A549 (cell line): Measurements from ENCODE around the gene ADRB1. TPM values are rescaled to one million over a fixed set of nuclear protein-coding genes. Genes with fewer than 3 reads are reported as not detected.

ENCODE experiments used
- ATAC-seq, 2 experiments: fragments of 200-7000 bp in 1 of 2; fragments of >200 bp in 1 of 2; cut with Nextera tagmentation in 1 of 2; cut with Tn5 transposase in 1 of 2; 3 replicates each; pipeline versions ENCODE4 v1.8.0 to v1.9.1; 2018 to 2020; ENCODE audit warnings: mild to moderate bottlenecking in 1 of 2, moderate library complexity in 1 of 2
- CTCF ChIA-PET: fragments of 300-600 bp; sonication (Branson Sonifier 250); formaldehyde crosslinking; extraction: SDS; loops from one replicate; lab custom pipeline; 2021; ENCODE audit warnings: antibody characterized with exemption, inconsistent platforms; lab: Yijun Ruan, JAX
- POLR2A ChIA-PET: fragments of 350-600 bp; formaldehyde crosslinking; extraction: SDS; loops from one replicate; lab custom pipeline; 2021; ENCODE audit warnings: antibody characterized with exemption, inconsistent platforms; lab: Yijun Ruan, JAX
- DNase-seq, 2 experiments: peaks; one replicate each; pipeline versions ENCODE4 v3.0.0 to v3.0.0-alpha.2; 2011 to 2016; ENCODE audit warnings: low read depth in 1 of 2, low spot score in 1 of 2
- FAIRE-seq: peaks from 2 replicates; lab custom pipeline; 2011; peaks lifted over from hg19 to GRCh38; lab: Jason Lieb, UNC
- H3K27ac ChIP-seq, 2 experiments: fragments of >200 bp; sonication (Bioruptor Twin); formaldehyde crosslinking; 3 replicates each; pipeline ENCODE4 v1.5.1; 2016 to 2017
- H3K4me1 ChIP-seq: fragments of >200 bp; sonication (Bioruptor Twin); formaldehyde crosslinking; 3 replicates; pipeline ENCODE4 v1.6.1; 2016
- H3K4me2 ChIP-seq: fragments of >200 bp; sonication (Bioruptor Twin); formaldehyde crosslinking; 3 replicates; pipeline ENCODE4 v1.6.1; 2016
- H3K4me3 ChIP-seq: fragments of >200 bp; sonication (Bioruptor Twin); formaldehyde crosslinking; 3 replicates; pipeline ENCODE4 v1.5.1; 2016
- H3K9me3 ChIP-seq: fragments of >200 bp; sonication (Bioruptor Twin); formaldehyde crosslinking; 3 replicates; pipeline ENCODE4 v1.6.1; 2016
- FOSL2 ChIP-seq, 2 experiments: fragments of 450-650 bp in 1 of 2; fragments of >200 bp in 1 of 2; sonication (Bioruptor Twin) in 1 of 2; formaldehyde crosslinking; IDR thresholded peaks; 2 replicates each; pipeline versions ENCODE4 v1.5.0 to v1.6.1; 2016 to 2020; ENCODE audit warnings: mild to moderate bottlenecking in 1 of 2, moderate library complexity in 1 of 2
- FOXS1 ChIP-seq: fragments of 250-450 bp; sonication (Bioruptor Pico); IDR thresholded peaks from 2 replicates; pipeline ENCODE4 v1.5.0; 2020; ENCODE audit warnings: mild to moderate bottlenecking, moderate library complexity
- GATA3 ChIP-seq: IDR thresholded peaks from 2 replicates; pipeline ENCODE4 v1.6.1; 2012; ENCODE audit warnings: borderline replicate concordance
- HDAC2 ChIP-seq: fragments of 200-600 bp; sonication (generic); IDR thresholded peaks from 2 replicates; pipeline ENCODE4 v1.6.1; 2016
- HOXB13 ChIP-seq: fragments of 250-450 bp; sonication (Bioruptor Pico); IDR thresholded peaks from 2 replicates; pipeline ENCODE4 v1.5.0; 2020; ENCODE audit warnings: low read depth, mild to moderate bottlenecking, moderate library complexity
- KDM1A ChIP-seq: fragments of 200-600 bp; sonication (generic); IDR thresholded peaks from 2 replicates; pipeline ENCODE4 v1.6.1; 2016; ENCODE audit warnings: low read depth, mild to moderate bottlenecking
- MAFK ChIP-seq: fragments of 450-650 bp; IDR thresholded peaks from 2 replicates; pipeline ENCODE4 v1.6.1; 2014; ENCODE audit not compliant: partially characterized antibody
- MAZ ChIP-seq: fragments of 150-350 bp; IDR thresholded peaks from 2 replicates; pipeline ENCODE4 v1.6.1; 2014; ENCODE audit warnings: antibody characterized with exemption, low read depth, low read length, borderline replicate concordance
- NFE2L2 ChIP-seq: fragments of 150-350 bp; conservative IDR thresholded peaks from 2 replicates; pipeline ENCODE4 v1.6.1; 2014; ENCODE audit warnings: low read length
- RCOR1 ChIP-seq: fragments of 150-350 bp; IDR thresholded peaks from 2 replicates; pipeline ENCODE4 v1.6.1; 2014; ENCODE audit warnings: antibody characterized with exemption, low read length, low read depth
- RFX5 ChIP-seq: fragments of 450-650 bp; IDR thresholded peaks from 2 replicates; pipeline ENCODE4 v1.7.1; 2014; ENCODE audit warnings: antibody characterized with exemption, mild to moderate bottlenecking, moderate library complexity
- SMC3 ChIP-seq: fragments of >200 bp; sonication (Bioruptor Twin); formaldehyde crosslinking; IDR thresholded peaks from 3 replicates; pipeline ENCODE4 v1.6.1; 2018; ENCODE audit warnings: inconsistent platforms
- SREBF2 ChIP-seq: fragments of 450-650 bp; IDR thresholded peaks from 2 replicates; pipeline ENCODE4 v1.6.1; 2014; ENCODE audit warnings: mild to moderate bottlenecking, moderate library complexity
- TFCP2L1 ChIP-seq: fragments of 250-450 bp; sonication (Bioruptor Pico); IDR thresholded peaks from 2 replicates; pipeline ENCODE4 v1.5.0; 2021; ENCODE audit warnings: mild to moderate bottlenecking
- TP53 ChIP-seq: fragments of 250-450 bp; sonication (Bioruptor Pico); IDR thresholded peaks from 2 replicates; pipeline ENCODE4 v1.5.0; 2021; ENCODE audit warnings: mild to moderate bottlenecking, moderate library complexity
- USF2 ChIP-seq: fragments of 450-650 bp; IDR thresholded peaks from 2 replicates; pipeline ENCODE4 v1.6.1; 2014; ENCODE audit warnings: antibody characterized with exemption
- ZC3H11A ChIP-seq: fragments of 450-650 bp; IDR thresholded peaks from 2 replicates; pipeline ENCODE4 v1.6.1; 2014; ENCODE audit warnings: antibody characterized with exemption, mild to moderate bottlenecking
- WGBS: methylation state at CpG from one replicate; pipeline ENCODE4 v1.1.6; 2017; ENCODE audit errors: missing lambda C conversion rate; 5-methylcytosine and 5-hydroxymethylcytosine counted together
- polyA plus RNA-seq, 4 experiments: library from polyadenylated mRNA; depleted of rRNA in 3 of 4; stranded (reverse); fragments of >200 nt; fragmentation: RNase III in 1 of 4; extraction: RNeasy Plus Mini Kit Qiagen cat#74134 plus additional on column Dnase treatment in 1 of 4; gene quantifications; 2 replicates in 3 of 4; 3 replicates in 1 of 4; pipeline ENCODE4 v1.2.3, GENCODE V29; 2011 to 2017
- TF ChIP-seq, protein P1 (sequence below): fragments of 200-600 bp; sonication (generic); IDR thresholded peaks from 2 replicates; pipeline ENCODE4 v1.6.1; 2016; ENCODE audit warnings: antibody characterized with exemption, mild to moderate bottlenecking, moderate library complexity
- TF ChIP-seq, protein P2 (sequence below): fragments of >200 bp; sonication (Bioruptor Twin); formaldehyde crosslinking; IDR thresholded peaks from 2 replicates; pipeline ENCODE4 v1.6.1; 2016
- TF ChIP-seq, protein P3 (sequence below): fragments of >200 bp; sonication (Bioruptor Twin); formaldehyde crosslinking; IDR thresholded peaks from 3 replicates; pipeline ENCODE4 v1.5.1; 2016
- TF ChIP-seq, protein P4 (sequence below): fragments of 250-450 bp; sonication (Bioruptor Pico); IDR thresholded peaks from 2 replicates; pipeline ENCODE4 v1.5.0; 2021; ENCODE audit warnings: mild to moderate bottlenecking, moderate library complexity, borderline replicate concordance

The ADRB1 gene
- polyA plus RNA-seq, 2 of the 4 experiments (the other 2 are of a cell fraction): 0.58 to 0.75 TPM

GRCh38 chr10:114084215-114084614 lies 40.5 kb downstream of the ADRB1 start (continued):
- TF ChIP-seq, protein P1, sequence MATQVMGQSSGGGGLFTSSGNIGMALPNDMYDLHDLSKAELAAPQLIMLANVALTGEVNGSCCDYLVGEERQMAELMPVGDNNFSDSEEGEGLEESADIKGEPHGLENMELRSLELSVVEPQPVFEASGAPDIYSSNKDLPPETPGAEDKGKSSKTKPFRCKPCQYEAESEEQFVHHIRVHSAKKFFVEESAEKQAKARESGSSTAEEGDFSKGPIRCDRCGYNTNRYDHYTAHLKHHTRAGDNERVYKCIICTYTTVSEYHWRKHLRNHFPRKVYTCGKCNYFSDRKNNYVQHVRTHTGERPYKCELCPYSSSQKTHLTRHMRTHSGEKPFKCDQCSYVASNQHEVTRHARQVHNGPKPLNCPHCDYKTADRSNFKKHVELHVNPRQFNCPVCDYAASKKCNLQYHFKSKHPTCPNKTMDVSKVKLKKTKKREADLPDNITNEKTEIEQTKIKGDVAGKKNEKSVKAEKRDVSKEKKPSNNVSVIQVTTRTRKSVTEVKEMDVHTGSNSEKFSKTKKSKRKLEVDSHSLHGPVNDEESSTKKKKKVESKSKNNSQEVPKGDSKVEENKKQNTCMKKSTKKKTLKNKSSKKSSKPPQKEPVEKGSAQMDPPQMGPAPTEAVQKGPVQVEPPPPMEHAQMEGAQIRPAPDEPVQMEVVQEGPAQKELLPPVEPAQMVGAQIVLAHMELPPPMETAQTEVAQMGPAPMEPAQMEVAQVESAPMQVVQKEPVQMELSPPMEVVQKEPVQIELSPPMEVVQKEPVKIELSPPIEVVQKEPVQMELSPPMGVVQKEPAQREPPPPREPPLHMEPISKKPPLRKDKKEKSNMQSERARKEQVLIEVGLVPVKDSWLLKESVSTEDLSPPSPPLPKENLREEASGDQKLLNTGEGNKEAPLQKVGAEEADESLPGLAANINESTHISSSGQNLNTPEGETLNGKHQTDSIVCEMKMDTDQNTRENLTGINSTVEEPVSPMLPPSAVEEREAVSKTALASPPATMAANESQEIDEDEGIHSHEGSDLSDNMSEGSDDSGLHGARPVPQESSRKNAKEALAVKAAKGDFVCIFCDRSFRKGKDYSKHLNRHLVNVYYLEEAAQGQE: no peak
- TF ChIP-seq MAFK (no peak), RCOR1 (no peak), TP53 (CRISPR knock-in tag) (no peak), FOSL2 (IDR thresholded peaks at IDR 0.05) (no peak), FOSL2 (CRISPR knock-in tag; IDR thresholded peaks at IDR 0.05) (no peak), USF2 (no peak)
- TF ChIP-seq, protein P2, sequence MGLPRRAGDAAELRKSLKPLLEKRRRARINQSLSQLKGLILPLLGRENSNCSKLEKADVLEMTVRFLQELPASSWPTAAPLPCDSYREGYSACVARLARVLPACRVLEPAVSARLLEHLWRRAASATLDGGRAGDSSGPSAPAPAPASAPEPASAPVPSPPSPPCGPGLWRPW: no peak
- TF ChIP-seq, protein P3, sequence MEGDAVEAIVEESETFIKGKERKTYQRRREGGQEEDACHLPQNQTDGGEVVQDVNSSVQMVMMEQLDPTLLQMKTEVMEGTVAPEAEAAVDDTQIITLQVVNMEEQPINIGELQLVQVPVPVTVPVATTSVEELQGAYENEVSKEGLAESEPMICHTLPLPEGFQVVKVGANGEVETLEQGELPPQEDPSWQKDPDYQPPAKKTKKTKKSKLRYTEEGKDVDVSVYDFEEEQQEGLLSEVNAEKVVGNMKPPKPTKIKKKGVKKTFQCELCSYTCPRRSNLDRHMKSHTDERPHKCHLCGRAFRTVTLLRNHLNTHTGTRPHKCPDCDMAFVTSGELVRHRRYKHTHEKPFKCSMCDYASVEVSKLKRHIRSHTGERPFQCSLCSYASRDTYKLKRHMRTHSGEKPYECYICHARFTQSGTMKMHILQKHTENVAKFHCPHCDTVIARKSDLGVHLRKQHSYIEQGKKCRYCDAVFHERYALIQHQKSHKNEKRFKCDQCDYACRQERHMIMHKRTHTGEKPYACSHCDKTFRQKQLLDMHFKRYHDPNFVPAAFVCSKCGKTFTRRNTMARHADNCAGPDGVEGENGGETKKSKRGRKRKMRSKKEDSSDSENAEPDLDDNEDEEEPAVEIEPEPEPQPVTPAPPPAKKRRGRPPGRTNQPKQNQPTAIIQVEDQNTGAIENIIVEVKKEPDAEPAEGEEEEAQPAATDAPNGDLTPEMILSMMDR: no peak

- CTCF ChIA-PET: interaction anchor here (0.9 to 1.2 kb wide), 3 partner anchors 16 to 288 kb away, joined by 3 read pairs; no protein-coding TSS in a partner anchor
- H3K4me3 ChIP-seq: no peak overlapping the region
- POLR2A ChIA-PET: interaction anchor here (0.6 kb wide), 1 partner anchor 44 kb away, joined by 3 read pairs; the partner anchor contains the start of gene ADRB1
- ATAC-seq (peak; percentile 41 to 74; a peak in 3 of 6 replicates), FAIRE-seq (no peak), DNase-seq (no peak)
- H3K27ac ChIP-seq: no peak overlapping the region
- H3K4me2 ChIP-seq: no peak overlapping the region
- WGBS: 75% methylated on average over 5 of the region's 5 CpGs
- TF ChIP-seq HOXB13 (CRISPR knock-in tag) (no peak), KDM1A (no peak), SREBF2 (no peak), NFE2L2 (no peak), SMC3 (no peak), FOXS1 (CRISPR knock-in tag) (no peak), GATA3 (no peak), MAZ (no peak), TFCP2L1 (CRISPR knock-in tag) (no peak), HDAC2 (no peak), ZC3H11A (no peak), RFX5 (no peak)
- TF ChIP-seq, protein P4, sequence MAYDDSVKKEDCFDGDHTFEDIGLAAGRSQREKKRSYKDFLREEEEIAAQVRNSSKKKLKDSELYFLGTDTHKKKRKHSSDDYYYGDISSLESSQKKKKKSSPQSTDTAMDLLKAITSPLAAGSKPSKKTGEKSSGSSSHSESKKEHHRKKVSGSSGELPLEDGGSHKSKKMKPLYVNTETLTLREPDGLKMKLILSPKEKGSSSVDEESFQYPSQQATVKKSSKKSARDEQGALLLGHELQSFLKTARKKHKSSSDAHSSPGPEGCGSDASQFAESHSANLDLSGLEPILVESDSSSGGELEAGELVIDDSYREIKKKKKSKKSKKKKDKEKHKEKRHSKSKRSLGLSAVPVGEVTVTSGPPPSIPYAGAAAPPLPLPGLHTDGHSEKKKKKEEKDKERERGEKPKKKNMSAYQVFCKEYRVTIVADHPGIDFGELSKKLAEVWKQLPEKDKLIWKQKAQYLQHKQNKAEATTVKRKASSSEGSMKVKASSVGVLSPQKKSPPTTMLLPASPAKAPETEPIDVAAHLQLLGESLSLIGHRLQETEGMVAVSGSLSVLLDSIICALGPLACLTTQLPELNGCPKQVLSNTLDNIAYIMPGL: no peak
- H3K4me1 ChIP-seq: peaks cover 8% of the 10 kb centered on the region
- no peaks in the 10 kb centered on the region for H3K9me3 ChIP-seq
Observed at GRCh38 chr10:114087255-114087654, 43.6 kb downstream of the ADRB1 start.
